B cell (primary cell): Measurements from ENCODE around the gene OR10G3. TPM values are rescaled to one million over a fixed set of nuclear protein-coding genes. Genes with fewer than 3 reads are reported as not detected.

Experiments used
- ATAC-seq: fragments of 200-7000 bp; cut with Tn5 transposase; one replicate; pipeline ENCODE4 v1.10.0; 2021; ENCODE audit warnings: low read depth, mild to moderate bottlenecking, moderate number of reproducible peaks, moderate library complexity
- CTCF ChIA-PET: fragments of 350-600 bp; sonication (Branson Sonifier 250); formaldehyde crosslinking; loops from one replicate; lab custom pipeline; 2021; ENCODE audit warnings: antibody characterized with exemption, inconsistent platforms; lab: Charles Lee
- POLR2A ChIA-PET: fragments of 350-600 bp; sonication (Branson Sonifier 250); formaldehyde crosslinking; loops from one replicate; lab custom pipeline; 2021; ENCODE audit warnings: antibody characterized with exemption; lab: Charles Lee
- DNase-seq: peaks from one replicate; pipeline ENCODE4 v3.0.0; 2013
- H2AFZ ChIP-seq: 2 replicates; pipeline ENCODE4 v1.6.1; 2012; ENCODE audit warnings: mild to moderate bottlenecking, low read depth, low read length; ENCODE audit not compliant: insufficient read depth, poor library complexity, severe bottlenecking
- H3K27ac ChIP-seq, 2 donors: 1 replicate in 1 of 2; 2 replicates in 1 of 2; pipeline ENCODE4 v1.5.1; 2012 to 2013; ENCODE audit warnings: low read length in 2 of 2, mild to moderate bottlenecking in 2 of 2, moderate library complexity in 1 of 2
- H3K27me3 ChIP-seq, 4 experiments: fragments of 200-600 bp in 1 of 4; sonication (generic) in 1 of 4; replicated peaks in 1 of 4; 1 replicate in 2 of 4; 2 replicates in 2 of 4; pipeline versions ENCODE4 v1.6.1 to v1.7.0; 2013 to 2016; ENCODE audit warnings: low read length in 3 of 4, mild to moderate bottlenecking in 2 of 4, mixed read lengths in 1 of 4, moderate library complexity in 1 of 4; ENCODE audit not compliant: insufficient read depth in 4 of 4, control insufficient read depth in 3 of 4; ENCODE audit errors: control extremely low read depth in 1 of 4
- H3K36me3 ChIP-seq, 2 experiments: replicated peaks in 1 of 2; 1 replicate in 1 of 2; 2 replicates in 1 of 2; pipeline versions ENCODE4 v1.6.1 to v1.7.1; 2013; ENCODE audit warnings: low read length in 1 of 2; ENCODE audit not compliant: insufficient read depth in 2 of 2, control insufficient read depth in 1 of 2; ENCODE audit errors: control extremely low read depth in 1 of 2, extremely low read depth in 1 of 2
- H3K4me1 ChIP-seq, 2 donors: fragments of 200-600 bp in 1 of 2; sonication (generic) in 1 of 2; 1 replicate in 1 of 2; 2 replicates in 1 of 2; pipeline versions ENCODE4 v1.5.1 to v1.6.1; 2013 to 2017; ENCODE audit warnings: low read length in 2 of 2; ENCODE audit not compliant: control insufficient read depth in 2 of 2, insufficient read depth in 2 of 2
- H3K4me2 ChIP-seq: replicated peaks from 2 replicates; pipeline ENCODE3; 2012; ENCODE audit warnings: mild to moderate bottlenecking, low read depth, low read length; ENCODE audit not compliant: poor library complexity, severe bottlenecking
- H3K4me3 ChIP-seq, 5 experiments: fragments of 200-600 bp in 1 of 5; sonication (generic) in 1 of 5; 1 replicate in 3 of 5; 2 replicates in 2 of 5; pipeline versions ENCODE4 v1.5.1 to v1.7.0; 2011 to 2016; ENCODE audit warnings: low read length in 4 of 5, mild to moderate bottlenecking in 4 of 5, low read depth in 2 of 5, control low read depth in 1 of 5, moderate library complexity in 1 of 5; ENCODE audit not compliant: insufficient read depth in 1 of 5; ENCODE audit errors: control extremely low read depth in 1 of 5, extremely low read depth in 1 of 5
- H3K79me2 ChIP-seq: fragments of 200-600 bp; sonication (generic); one replicate; pipeline ENCODE4 v1.6.0; 2016; ENCODE audit warnings: low read length; ENCODE audit not compliant: control insufficient read depth, insufficient read depth
- H3K9ac ChIP-seq: fragments of 200-600 bp; sonication (generic); 2 replicates; pipeline ENCODE4 v1.6.1; 2017; ENCODE audit warnings: mild to moderate bottlenecking, low read length, moderate library complexity
- H3K9me3 ChIP-seq, 3 donors: one replicate each; pipeline versions ENCODE4 v1.6.1 to v1.7.1; 2013; ENCODE audit warnings: low read length in 2 of 3; ENCODE audit not compliant: control insufficient read depth in 2 of 3, insufficient read depth in 1 of 3; ENCODE audit errors: control extremely low read depth in 1 of 3
- H4K20me1 ChIP-seq: 2 replicates; pipeline ENCODE4 v1.6.0; 2012; ENCODE audit warnings: mild to moderate bottlenecking, low read length; ENCODE audit not compliant: insufficient read depth, control insufficient read depth, poor library complexity, severe bottlenecking
- H3K27ac Mint-ChIP-seq: one replicate; pipeline ENCODE4 v1.8.0; 2021; ENCODE audit warnings: mixed read lengths
- H3K27me3 Mint-ChIP-seq: one replicate; pipeline ENCODE4 v1.8.0; 2021; ENCODE audit warnings: mixed read lengths
- H3K4me1 Mint-ChIP-seq: one replicate; pipeline ENCODE4 v1.8.0; 2021; ENCODE audit warnings: mixed read lengths
- H3K4me3 Mint-ChIP-seq: one replicate; pipeline ENCODE4 v1.8.0; 2021; ENCODE audit warnings: mixed read lengths
- H3K9me3 Mint-ChIP-seq: one replicate; pipeline ENCODE4 v1.8.0; 2022; ENCODE audit warnings: mixed read lengths; ENCODE audit not compliant: insufficient read depth
- CTCF ChIP-seq: fragments of 200-600 bp; IDR thresholded peaks from one replicate; pipeline ENCODE4 v1.8.0; 2022; ENCODE audit warnings: antibody characterized with exemption, mild to moderate bottlenecking
- EZH2 ChIP-seq: IDR thresholded peaks from 2 replicates; pipeline ENCODE4 v1.6.1; 2012; ENCODE audit warnings: borderline replicate concordance, low read depth, mild to moderate bottlenecking, moderate library complexity, low read length; ENCODE audit not compliant: insufficient read depth, poor library complexity, severe bottlenecking
- WGBS: methylation state at CpG from one replicate; pipeline ENCODE4 v1.1.5; 2013; ENCODE audit warnings: missing lambda C conversion rate; ENCODE audit not compliant: insufficient coverage; 5-methylcytosine and 5-hydroxymethylcytosine counted together
- intact Hi-C: fragments of 100-400 bp; cut with micrococcal nuclease; formaldehyde crosslinking; loops from one replicate; pipeline ENCODE4 v1.10.0; 2022
- polyA plus RNA-seq: library from polyadenylated mRNA; depleted of rRNA; stranded (reverse); fragments of >200 nt; gene quantifications from 2 replicates; pipeline ENCODE4 v1.2.3, GENCODE V29; 2012
- total RNA-seq, 2 donors: library from RNA; stranded (reverse); fragments of 120-200 nt in 1 of 2; gene quantifications; 1 replicate in 1 of 2; 2 replicates in 1 of 2; pipeline versions ENCODE4 v1.2.3 to v1.2.4, GENCODE V29; 2013 to 2022

OR10G3 gene
- total and polyA plus RNA-seq, 2 donors (not counting 1 experiment from before 2014, with no cell fraction given), result not detected

DNA sequence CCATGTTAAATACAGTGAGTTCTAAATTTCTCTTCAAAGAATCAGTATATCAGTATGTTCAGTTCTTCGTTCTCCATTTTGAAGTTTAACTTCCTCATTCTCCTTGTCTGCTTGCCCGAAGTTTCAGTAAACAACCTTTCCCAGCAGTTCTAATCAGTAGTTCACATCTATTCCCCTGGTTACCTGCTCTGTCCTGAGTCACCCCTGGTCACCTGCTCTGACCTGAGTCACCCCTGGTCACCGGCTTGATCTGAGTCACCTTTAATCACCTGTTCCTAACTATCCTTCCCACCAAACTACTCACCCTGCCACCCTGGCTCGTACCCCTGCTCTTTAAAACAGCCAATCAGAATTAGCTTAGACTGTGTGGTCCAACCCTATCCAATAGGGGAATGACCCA lies 9.4 kb upstream of the OR10G3 start:
- Histone ChIP-seq H3K4me3 (no peak overlapping the region), H3K9me3 (peaks cover 6 to 27% (median 10%) of the 10 kb centered on the region in 3 donors), H2AFZ (no peak overlapping the region), H3K4me2 (no peak overlapping the region), H3K27me3 (peaks cover 0 to 8% (median 0%) of the 10 kb centered on the region in 4 experiments), H3K27ac (no peak overlapping the region), H3K9ac (no peak overlapping the region), H3K79me2 (no peaks in the 10 kb centered on the region), H4K20me1 (no peaks in the 10 kb centered on the region), H3K36me3 (no peaks in the 10 kb centered on the region), H3K4me1 (no peaks in the 10 kb centered on the region)
- ChIA-PET CTCF (interaction anchor here (0.8 kb wide), 1 partner anchor 140 kb away, joined by 3 read pairs; no protein-coding TSS in a partner anchor), POLR2A (no interaction called here)
- WGBS, result 82% methylated on average over 4 of the region's 4 CpGs
- ATAC-seq (no peak), DNase-seq (no peak)
- H3K4me3 Mint-ChIP-seq, result no peak overlapping the region
- peaks cover 7% of the 10 kb centered on the region for H3K9me3 Mint-ChIP-seq
- TF ChIP-seq EZH2 (no peak), CTCF (no peak)
- intact Hi-C loops, result no loop called here
- no peak overlapping the region for H3K27ac Mint-ChIP-seq
- H3K27me3 Mint-ChIP-seq, result peaks cover 27% of the 10 kb centered on the region
- no peaks in the 10 kb centered on the region for H3K4me1 Mint-ChIP-seq

- no peak overlapping the region for H3K9ac ChIP-seq
- ATAC-seq (no peak), DNase-seq (no peak)
- WGBS, result 95% methylated on average over 6 of the region's 6 CpGs
- Mint-ChIP-seq H3K4me1 (no peaks in the 10 kb centered on the region), H3K27me3 (peaks cover 32% of the 10 kb centered on the region), H3K9me3 (peaks cover 3% of the 10 kb centered on the region), H3K27ac (no peak overlapping the region), H3K4me3 (no peak overlapping the region)
- H4K20me1 ChIP-seq, result no peaks in the 10 kb centered on the region
- H3K27ac ChIP-seq, result no peak overlapping the region
- H3K27me3 ChIP-seq, result peaks cover 0 to 4% (median 0%) of the 10 kb centered on the region in 4 experiments
- ChIA-PET POLR2A (no interaction called here), CTCF (no interaction called here)
- H3K9me3 ChIP-seq, result peaks cover 0 to 3% (median 1%) of the 10 kb centered on the region in 3 donors
- intact Hi-C loops, result no loop called here
- H3K4me1 ChIP-seq, result no peaks in the 10 kb centered on the region
- TF ChIP-seq CTCF (no peak), EZH2 (no peak)
- H3K4me2 ChIP-seq, result no peak overlapping the region
- H3K4me3 ChIP-seq, result no peak overlapping the region
- H3K36me3 ChIP-seq, result no peaks in the 10 kb centered on the region
- H3K79me2 ChIP-seq, result no peaks in the 10 kb centered on the region
- H2AFZ ChIP-seq, result no peak overlapping the region
These were observed 4.2 kb downstream of the OR10G3 start for GRCh38 chr14:21575661-21576060.
